WTC11 (cell line): ENCODE results near the gene KLHDC1. TPM values are rescaled to one million over a fixed set of nuclear protein-coding genes. Genes with fewer than 3 reads are reported as not detected.
A peak's percentile ranks its signal among the peaks of the same experiment; 100 is the strongest.
"Not testable (repeated sequence)": the region's sequence is repeated elsewhere in the genome, so short reads cannot be mapped to it uniquely, and the experiment has no call there.

Experiments used
- ATAC-seq: fragments of 200-7000 bp; cut with Tn5 transposase; 2 replicates; pipeline ENCODE4 v1.10.0; 2021; ENCODE audit warnings: mild to moderate bottlenecking, moderate library complexity
- CTCF ChIA-PET: fragments of 300-600 bp; sonication (Branson Sonifier 250); formaldehyde crosslinking; loops from one replicate; lab custom pipeline; 2021; ENCODE audit warnings: antibody characterized with exemption; lab: Charles Lee
- POLR2A ChIA-PET: fragments of 350-600 bp; sonication (Branson Sonifier 250); formaldehyde crosslinking; loops from one replicate; lab custom pipeline; 2021; ENCODE audit warnings: antibody characterized with exemption; lab: Charles Lee
- DNase-seq: peaks from one replicate; pipeline ENCODE4 v3.0.0; 2021; ENCODE audit warnings: low spot score
- H3K27ac Mint-ChIP-seq: 2 replicates; pipeline ENCODE4 v1.8.0; 2021; ENCODE audit warnings: mixed read lengths
- H3K27me3 Mint-ChIP-seq: 2 replicates; pipeline ENCODE4 v1.8.0; 2021; ENCODE audit warnings: low read depth, mild to moderate bottlenecking, moderate library complexity, mixed read lengths
- H3K36me3 Mint-ChIP-seq: 2 replicates; pipeline ENCODE4 v1.8.0; 2021; ENCODE audit warnings: mixed read lengths
- H3K4me1 Mint-ChIP-seq: 2 replicates; pipeline ENCODE4 v1.8.0; 2022; ENCODE audit warnings: mixed read lengths
- H3K4me3 Mint-ChIP-seq: 2 replicates; pipeline ENCODE4 v1.8.0; 2021; ENCODE audit warnings: mild to moderate bottlenecking, moderate library complexity, mixed read lengths
- H3K9me3 Mint-ChIP-seq: 2 replicates; pipeline ENCODE4 v1.8.0; 2021; ENCODE audit warnings: mixed read lengths
- ARID4B ChIP-seq: sonication (generic); formaldehyde crosslinking; IDR thresholded peaks from 2 replicates; pipeline ENCODE4 v1.8.0; 2023; ENCODE audit warnings: missing genetic modification reagents, mild to moderate bottlenecking, borderline replicate concordance
- ELF4 ChIP-seq: sonication (generic); formaldehyde crosslinking; IDR thresholded peaks from 2 replicates; pipeline ENCODE4 v1.8.1; 2022; ENCODE audit warnings: low read depth, mild to moderate bottlenecking, moderate library complexity, missing genetic modification reagents
- ETV6 ChIP-seq: sonication (generic); formaldehyde crosslinking; IDR thresholded peaks from 2 replicates; pipeline ENCODE4 v1.8.1; 2022; ENCODE audit warnings: mild to moderate bottlenecking, missing genetic modification reagents
- FOXP4 ChIP-seq: sonication (generic); formaldehyde crosslinking; IDR thresholded peaks from 2 replicates; pipeline ENCODE4 v1.8.0; 2022; ENCODE audit warnings: mild to moderate bottlenecking, missing genetic modification reagents
- NFE2L1 ChIP-seq: sonication (generic); formaldehyde crosslinking; IDR thresholded peaks from 2 replicates; pipeline ENCODE4 v1.8.1; 2023; ENCODE audit warnings: missing genetic modification reagents
- NR3C1 ChIP-seq: sonication (generic); formaldehyde crosslinking; conservative IDR thresholded peaks from 2 replicates; pipeline ENCODE4 v1.8.1; 2023; ENCODE audit warnings: low read depth, mild to moderate bottlenecking, missing genetic modification reagents
- RELA ChIP-seq: sonication (generic); formaldehyde crosslinking; IDR thresholded peaks from 2 replicates; pipeline ENCODE4 v1.8.1; 2022; ENCODE audit warnings: missing genetic modification reagents, mild to moderate bottlenecking, borderline replicate concordance
- USF1 ChIP-seq: sonication (generic); formaldehyde crosslinking; IDR thresholded peaks from 2 replicates; pipeline ENCODE4 v1.8.0; 2022; ENCODE audit warnings: mild to moderate bottlenecking, missing genetic modification reagents
- ZMAT4 ChIP-seq: fragments of 250-450 bp; sonication (Bioruptor Pico); IDR thresholded peaks from 2 replicates; pipeline ENCODE4 v1.9.0; 2021; ENCODE audit warnings: mild to moderate bottlenecking
- ZNF219 ChIP-seq: sonication (generic); formaldehyde crosslinking; IDR thresholded peaks from 2 replicates; pipeline ENCODE4 v1.8.0; 2023; ENCODE audit warnings: missing genetic modification reagents, mild to moderate bottlenecking, borderline replicate concordance
- total RNA-seq: library from RNA; stranded (reverse); gene quantifications from 3 replicates; pipeline ENCODE4 v1.2.3, GENCODE V29; 2021
- TF ChIP-seq, protein P1 (sequence below): sonication (generic); formaldehyde crosslinking; IDR thresholded peaks from 2 replicates; pipeline ENCODE4 v1.8.0; 2023; ENCODE audit warnings: mild to moderate bottlenecking, missing genetic modification reagents
- TF ChIP-seq, protein P2 (sequence below): sonication (generic); formaldehyde crosslinking; conservative IDR thresholded peaks from 2 replicates; pipeline ENCODE4 v1.8.1; 2023; ENCODE audit warnings: mild to moderate bottlenecking, low read depth, missing genetic modification reagents, moderate library complexity
- TF ChIP-seq, protein P3 (sequence below): fragments of 200-600 bp; IDR thresholded peaks from 2 replicates; pipeline ENCODE4 v1.8.0; 2022; ENCODE audit warnings: antibody characterized with exemption

The KLHDC1 gene
- total RNA-seq, 1 experiment from 2014 or later: not detected

GRCh38 chr14:49693735-49694124 is 810 bp downstream of the KLHDC1 start:
- peaks cover 48% of the 10 kb centered on the region for H3K27me3 Mint-ChIP-seq
- H3K27ac Mint-ChIP-seq, H3K36me3 Mint-ChIP-seq, H3K9me3 Mint-ChIP-seq, ATAC-seq, POLR2A ChIA-PET, DNase-seq: not testable (repeated sequence)
- peak overlapping the region; percentile 61 for H3K4me3 Mint-ChIP-seq
- peaks cover 20% of the 10 kb centered on the region for H3K4me1 Mint-ChIP-seq
- CTCF ChIA-PET: interaction anchor here (1.9 kb wide), 1 partner anchor 60 kb away, joined by 5 read pairs; no protein-coding TSS in a partner anchor

DNA sequence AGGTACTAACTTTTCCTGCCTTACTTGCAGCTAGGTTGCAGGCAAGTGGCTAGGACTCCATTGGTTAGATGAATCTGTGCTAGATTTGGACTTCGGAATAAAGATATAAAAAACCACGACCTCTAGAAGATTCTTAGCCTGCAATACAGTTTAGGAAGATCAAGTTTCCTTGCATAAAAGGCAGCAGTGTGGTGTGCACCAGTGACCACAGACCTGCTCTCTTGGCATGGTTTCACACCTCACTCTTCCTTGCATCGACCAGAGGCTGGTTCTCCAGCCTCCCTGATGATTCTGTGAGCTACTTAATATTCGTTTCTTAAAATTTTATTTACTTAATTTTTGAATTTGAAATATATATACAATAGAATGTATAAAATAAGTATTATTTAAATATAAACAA is 9.8 kb downstream of the KLHDC1 start:
- no peak for TF ChIP-seq NR3C1 (CRISPR knock-in tag)
- TF ChIP-seq, protein P1, sequence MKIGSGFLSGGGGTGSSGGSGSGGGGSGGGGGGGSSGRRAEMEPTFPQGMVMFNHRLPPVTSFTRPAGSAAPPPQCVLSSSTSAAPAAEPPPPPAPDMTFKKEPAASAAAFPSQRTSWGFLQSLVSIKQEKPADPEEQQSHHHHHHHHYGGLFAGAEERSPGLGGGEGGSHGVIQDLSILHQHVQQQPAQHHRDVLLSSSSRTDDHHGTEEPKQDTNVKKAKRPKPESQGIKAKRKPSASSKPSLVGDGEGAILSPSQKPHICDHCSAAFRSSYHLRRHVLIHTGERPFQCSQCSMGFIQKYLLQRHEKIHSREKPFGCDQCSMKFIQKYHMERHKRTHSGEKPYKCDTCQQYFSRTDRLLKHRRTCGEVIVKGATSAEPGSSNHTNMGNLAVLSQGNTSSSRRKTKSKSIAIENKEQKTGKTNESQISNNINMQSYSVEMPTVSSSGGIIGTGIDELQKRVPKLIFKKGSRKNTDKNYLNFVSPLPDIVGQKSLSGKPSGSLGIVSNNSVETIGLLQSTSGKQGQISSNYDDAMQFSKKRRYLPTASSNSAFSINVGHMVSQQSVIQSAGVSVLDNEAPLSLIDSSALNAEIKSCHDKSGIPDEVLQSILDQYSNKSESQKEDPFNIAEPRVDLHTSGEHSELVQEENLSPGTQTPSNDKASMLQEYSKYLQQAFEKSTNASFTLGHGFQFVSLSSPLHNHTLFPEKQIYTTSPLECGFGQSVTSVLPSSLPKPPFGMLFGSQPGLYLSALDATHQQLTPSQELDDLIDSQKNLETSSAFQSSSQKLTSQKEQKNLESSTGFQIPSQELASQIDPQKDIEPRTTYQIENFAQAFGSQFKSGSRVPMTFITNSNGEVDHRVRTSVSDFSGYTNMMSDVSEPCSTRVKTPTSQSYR (CRISPR knock-in tag): no peak
- no peak for TF ChIP-seq ZNF219 (CRISPR knock-in tag)
- no peak for TF ChIP-seq ARID4B
- no peak for TF ChIP-seq ZMAT4 (CRISPR knock-in tag)
- TF ChIP-seq USF1 (CRISPR knock-in tag): no peak
- no peak for TF ChIP-seq RELA (CRISPR knock-in tag)
- TF ChIP-seq NFE2L1 (CRISPR knock-in tag): no peak
- TF ChIP-seq ELF4 (CRISPR knock-in tag): no peak
- TF ChIP-seq, protein P2, sequence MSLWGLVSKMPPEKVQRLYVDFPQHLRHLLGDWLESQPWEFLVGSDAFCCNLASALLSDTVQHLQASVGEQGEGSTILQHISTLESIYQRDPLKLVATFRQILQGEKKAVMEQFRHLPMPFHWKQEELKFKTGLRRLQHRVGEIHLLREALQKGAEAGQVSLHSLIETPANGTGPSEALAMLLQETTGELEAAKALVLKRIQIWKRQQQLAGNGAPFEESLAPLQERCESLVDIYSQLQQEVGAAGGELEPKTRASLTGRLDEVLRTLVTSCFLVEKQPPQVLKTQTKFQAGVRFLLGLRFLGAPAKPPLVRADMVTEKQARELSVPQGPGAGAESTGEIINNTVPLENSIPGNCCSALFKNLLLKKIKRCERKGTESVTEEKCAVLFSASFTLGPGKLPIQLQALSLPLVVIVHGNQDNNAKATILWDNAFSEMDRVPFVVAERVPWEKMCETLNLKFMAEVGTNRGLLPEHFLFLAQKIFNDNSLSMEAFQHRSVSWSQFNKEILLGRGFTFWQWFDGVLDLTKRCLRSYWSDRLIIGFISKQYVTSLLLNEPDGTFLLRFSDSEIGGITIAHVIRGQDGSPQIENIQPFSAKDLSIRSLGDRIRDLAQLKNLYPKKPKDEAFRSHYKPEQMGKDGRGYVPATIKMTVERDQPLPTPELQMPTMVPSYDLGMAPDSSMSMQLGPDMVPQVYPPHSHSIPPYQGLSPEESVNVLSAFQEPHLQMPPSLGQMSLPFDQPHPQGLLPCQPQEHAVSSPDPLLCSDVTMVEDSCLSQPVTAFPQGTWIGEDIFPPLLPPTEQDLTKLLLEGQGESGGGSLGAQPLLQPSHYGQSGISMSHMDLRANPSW (CRISPR knock-in tag): no peak
- POLR2A ChIA-PET: interaction anchor here (0.6 kb wide), 1 partner anchor 56 kb away, joined by 4 read pairs; no protein-coding TSS in a partner anchor
- peaks cover 10% of the 10 kb centered on the region for H3K4me1 Mint-ChIP-seq
- no peaks in the 10 kb centered on the region for H3K9me3 Mint-ChIP-seq
- no peak for DNase-seq
- ATAC-seq: no peak
- H3K4me3 Mint-ChIP-seq: no peak overlapping the region
- H3K36me3 Mint-ChIP-seq: no peaks in the 10 kb centered on the region
- H3K27ac Mint-ChIP-seq: no peak overlapping the region
- CTCF ChIA-PET: no interaction called here
- H3K27me3 Mint-ChIP-seq: no peaks in the 10 kb centered on the region

DNA sequence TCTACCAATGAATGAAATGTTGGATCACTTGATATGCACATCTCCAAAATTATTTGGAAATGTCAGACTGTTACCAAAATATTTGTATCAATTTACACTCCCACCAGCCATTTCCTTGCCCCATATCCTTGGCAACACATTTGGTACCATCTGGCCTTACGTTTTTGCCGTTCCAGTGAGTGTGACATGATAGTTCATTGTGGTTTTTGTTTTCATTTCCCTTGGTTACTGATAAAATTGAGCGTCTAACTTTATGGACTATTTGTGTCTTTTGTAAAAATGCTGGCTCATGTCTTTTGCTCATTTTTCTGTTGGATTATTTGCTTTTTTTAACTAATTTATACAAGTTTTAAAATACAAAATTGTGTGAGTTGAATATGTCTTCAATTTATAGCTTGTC is 11.0 kb downstream of the KLHDC1 start:
- no peaks in the 10 kb centered on the region for H3K9me3 Mint-ChIP-seq
- no peak overlapping the region for H3K4me3 Mint-ChIP-seq
- ChIA-PET POLR2A (no interaction called here), CTCF (no interaction called here)
- no peak overlapping the region for H3K27ac Mint-ChIP-seq
- peaks cover 10% of the 10 kb centered on the region for H3K4me1 Mint-ChIP-seq
- ATAC-seq (no peak), DNase-seq (no peak)
- no peaks in the 10 kb centered on the region for H3K36me3 Mint-ChIP-seq
- no peaks in the 10 kb centered on the region for H3K27me3 Mint-ChIP-seq
- no peak for TF ChIP-seq USF1 (CRISPR knock-in tag)
- TF ChIP-seq, protein P3, sequence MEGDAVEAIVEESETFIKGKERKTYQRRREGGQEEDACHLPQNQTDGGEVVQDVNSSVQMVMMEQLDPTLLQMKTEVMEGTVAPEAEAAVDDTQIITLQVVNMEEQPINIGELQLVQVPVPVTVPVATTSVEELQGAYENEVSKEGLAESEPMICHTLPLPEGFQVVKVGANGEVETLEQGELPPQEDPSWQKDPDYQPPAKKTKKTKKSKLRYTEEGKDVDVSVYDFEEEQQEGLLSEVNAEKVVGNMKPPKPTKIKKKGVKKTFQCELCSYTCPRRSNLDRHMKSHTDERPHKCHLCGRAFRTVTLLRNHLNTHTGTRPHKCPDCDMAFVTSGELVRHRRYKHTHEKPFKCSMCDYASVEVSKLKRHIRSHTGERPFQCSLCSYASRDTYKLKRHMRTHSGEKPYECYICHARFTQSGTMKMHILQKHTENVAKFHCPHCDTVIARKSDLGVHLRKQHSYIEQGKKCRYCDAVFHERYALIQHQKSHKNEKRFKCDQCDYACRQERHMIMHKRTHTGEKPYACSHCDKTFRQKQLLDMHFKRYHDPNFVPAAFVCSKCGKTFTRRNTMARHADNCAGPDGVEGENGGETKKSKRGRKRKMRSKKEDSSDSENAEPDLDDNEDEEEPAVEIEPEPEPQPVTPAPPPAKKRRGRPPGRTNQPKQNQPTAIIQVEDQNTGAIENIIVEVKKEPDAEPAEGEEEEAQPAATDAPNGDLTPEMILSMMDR: no peak
- TF ChIP-seq ETV6 (CRISPR knock-in tag): no peak
- TF ChIP-seq ZNF219 (CRISPR knock-in tag): no peak
- TF ChIP-seq FOXP4: no peak
